ENCODE measurements around the gene MDGA2. TPM values are rescaled to one million over a fixed set of nuclear protein-coding genes. Genes with fewer than 3 reads are reported as not detected.

The MDGA2 gene
- total and polyA plus RNA-seq, 2 of the 8 experiments (the other 6 are each of a cell fraction or from before 2014, with no cell fraction given) = 0.11 to 0.69 TPM

GRCh38 chr14:46940611-46941010, 734.8 kb downstream of the MDGA2 start:
- CTCF ChIA-PET (ENCODE audit: partially characterized antibody) = interaction anchor here (1.5 kb wide), 1 partner anchor 22 kb away, joined by 3 read pairs; no protein-coding TSS in a partner anchor
- H3K79me2 ChIP-seq (ENCODE audit: control insufficient read depth in 1 of 2, insufficient read depth in 2 of 2, low read length in 2 of 2) = no peaks in the 10 kb centered on the region
- FAIRE-seq = no peak
- TF ChIP-seq GTF2F1 (IDR thresholded peaks at IDR 0.05; ENCODE audit: borderline replicate concordance, low read depth, low read length) (no peak), USF2 (IDR thresholded peaks at IDR 0.05; ENCODE audit: low read length) (no peak), BCL11A (IDR thresholded peaks at IDR 0.05; ENCODE audit: low read depth in 2 of 2, low read length in 2 of 2) (no peak)

More at GRCh38 chr14:46940611-46941010, 734.8 kb downstream of the MDGA2 start:
- Histone ChIP-seq H3K4me3 (ENCODE audit: extremely low read depth in 1 of 4, insufficient read depth in 2 of 4, low read depth in 3 of 4, low read length in 4 of 4) (no peak overlapping the region), H3K79me1 (ENCODE audit: low read depth, low read length) (no peaks in the 10 kb centered on the region), H3K56ac (replicated peaks; ENCODE audit: insufficient read length, low read depth, low read length) (no peak overlapping the region), H4K5ac (ENCODE audit: insufficient read length, low read depth, low read length) (no peak overlapping the region), H3K23ac (ENCODE audit: insufficient read length) (no peak overlapping the region), H2BK20ac (ENCODE audit: low read length) (no peak overlapping the region), H3K14ac (ENCODE audit: insufficient read length) (no peak overlapping the region), H3K9ac (replicated peaks in 1 of 4; ENCODE audit: extremely low read depth in 1 of 4, low read depth in 3 of 4, low read length in 3 of 4) (no peak overlapping the region), H4K91ac (replicated peaks; ENCODE audit: insufficient read length, low read length) (no peak overlapping the region), H4K20me1 (replicated peaks in 1 of 2; ENCODE audit: control insufficient read depth in 1 of 2, insufficient read depth in 2 of 2, low read length in 2 of 2) (no peaks in the 10 kb centered on the region), H3K9me3 (ENCODE audit: insufficient read depth in 2 of 2, low read depth in 1 of 2, low read length in 1 of 2) (peaks cover 2 to 9% of the 10 kb centered on the region in 2 experiments; a peak in 2 of 4 replicates), H3K18ac (ENCODE audit: extremely low read depth, low read length) (no peak overlapping the region), H3K4me2 (ENCODE audit: insufficient read depth in 1 of 2, low read depth in 2 of 2, low read length in 2 of 2) (no peak overlapping the region), H3K4me1 (replicated peaks in 1 of 4; ENCODE audit: control insufficient read depth in 3 of 4, insufficient read depth in 4 of 4, low read length in 3 of 4) (no peaks in the 10 kb centered on the region), H2BK12ac (ENCODE audit: low read depth, low read length) (no peak overlapping the region), H3K4ac (replicated peaks; ENCODE audit: insufficient read length, low read depth, low read length) (no peak overlapping the region), H2BK120ac (replicated peaks; ENCODE audit: low read depth, low read length) (no peak overlapping the region), H3K36me3 (ENCODE audit: control insufficient read depth in 2 of 4, insufficient read depth in 4 of 4, low read length in 3 of 4) (no peaks in the 10 kb centered on the region), H3K27ac (ENCODE audit: low read depth, low read length) (no peak overlapping the region), H4K8ac (ENCODE audit: extremely low read depth, insufficient read depth, low read length) (no peak overlapping the region), H2AK5ac (ENCODE audit: low read depth, low read length) (no peak overlapping the region), H3K23me2 (ENCODE audit: low read depth, low read length) (no peaks in the 10 kb centered on the region), H2BK5ac (ENCODE audit: low read depth, low read length) (no peak overlapping the region), H3K27me3 (replicated peaks in 1 of 4; ENCODE audit: control insufficient read depth in 3 of 4, extremely low read depth in 1 of 4, insufficient read depth in 3 of 4, low read length in 3 of 4) (no peaks in the 10 kb centered on the region), H2AFZ (ENCODE audit: low read length) (no peak overlapping the region), H2BK15ac (ENCODE audit: low read length) (no peak overlapping the region)
- no peak for DNase-seq (ENCODE audit: low read depth in 1 of 2, low spot score in 2 of 2)
- WGBS, 2 experiments (ENCODE audit: extremely low coverage in 1 of 2, insufficient coverage in 1 of 2, insufficient read length in 1 of 2, insufficient replicate concordance in 2 of 2, low coverage in 1 of 2, low lambda C conversion rate in 2 of 2, missing lambda C conversion rate in 1 of 2) = 89% methylated on average over 5 of the region's 5 CpGs; no CpG with 5 or more reads in 1 of the 2 experiments
- POLR2A ChIA-PET (ENCODE audit: partially characterized antibody) = interaction anchor here (0.5 kb wide), 1 partner anchor 1848 kb away, joined by 3 read pairs; no protein-coding TSS in a partner anchor

Measured in H1 (cell line).